ENCODE data around the gene WNT1. TPM values are rescaled to one million over a fixed set of nuclear protein-coding genes. Genes with fewer than 3 reads are reported as not detected.

The WNT1 gene
- not detected for total RNA-seq

DNA sequence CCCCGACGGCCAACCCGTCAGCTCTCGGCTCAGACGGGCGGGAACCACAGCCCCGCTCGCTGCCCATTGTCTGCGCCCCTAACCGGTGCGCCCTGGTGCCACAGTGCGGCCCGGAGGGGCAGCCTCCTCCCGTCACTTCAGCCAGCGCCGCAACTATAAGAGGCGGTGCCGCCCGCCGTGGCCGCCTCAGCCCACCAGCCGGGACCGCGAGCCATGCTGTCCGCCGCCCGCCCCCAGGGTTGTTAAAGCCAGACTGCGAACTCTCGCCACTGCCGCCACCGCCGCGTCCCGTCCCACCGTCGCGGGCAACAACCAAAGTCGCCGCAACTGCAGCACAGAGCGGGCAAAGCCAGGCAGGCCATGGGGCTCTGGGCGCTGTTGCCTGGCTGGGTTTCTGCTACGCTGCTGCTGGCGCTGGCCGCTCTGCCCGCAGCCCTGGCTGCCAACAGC lies at the start of gene WNT1:
Gene WNT1 (plus strand): TSS at position 32 of the 450 bp plus-strand sequence. CDS start 329 bp downstream, at position 361.
- DNase-seq (ENCODE audit: low read depth in 2 of 3, low spot score in 2 of 3): no peak

GRCh38 chr12:48929551-48929950 lies 48.6 kb upstream of the WNT1 start:
- no peak for DNase-seq (ENCODE audit: low read depth in 2 of 3, low spot score in 2 of 3)

- DNase-seq (ENCODE audit: low read depth in 2 of 3, low spot score in 2 of 3): no peak
Observed at GRCh38 chr12:48930475-48930874, 47.6 kb upstream of the WNT1 start.

DNA sequence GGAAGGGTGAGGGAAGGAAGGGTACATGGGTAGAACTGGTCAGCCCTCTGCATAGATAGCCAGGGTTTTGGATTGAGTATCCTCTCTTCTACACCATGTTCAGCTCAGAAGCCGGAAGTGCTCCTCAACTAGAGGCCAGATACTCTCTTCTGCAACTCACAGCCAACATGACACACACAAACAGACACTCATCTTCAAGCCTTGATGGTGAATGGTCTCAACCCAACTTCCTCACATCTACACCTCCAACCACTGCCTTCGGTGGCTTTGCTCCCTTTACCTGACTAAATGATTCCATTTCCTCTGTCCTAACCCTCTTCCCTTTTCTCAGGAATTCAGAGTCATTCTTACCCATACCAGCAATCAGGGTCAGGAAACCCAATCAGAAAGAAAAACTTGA lies 45.2 kb upstream of the WNT1 start:
- DNase-seq (ENCODE audit: low read depth in 2 of 3, low spot score in 2 of 3): no peak

- DNase-seq (ENCODE audit: low read depth in 2 of 3, low spot score in 2 of 3): no peak
Observed at GRCh38 chr12:48933664-48934311, 44.3 kb upstream of the WNT1 start.

DNA sequence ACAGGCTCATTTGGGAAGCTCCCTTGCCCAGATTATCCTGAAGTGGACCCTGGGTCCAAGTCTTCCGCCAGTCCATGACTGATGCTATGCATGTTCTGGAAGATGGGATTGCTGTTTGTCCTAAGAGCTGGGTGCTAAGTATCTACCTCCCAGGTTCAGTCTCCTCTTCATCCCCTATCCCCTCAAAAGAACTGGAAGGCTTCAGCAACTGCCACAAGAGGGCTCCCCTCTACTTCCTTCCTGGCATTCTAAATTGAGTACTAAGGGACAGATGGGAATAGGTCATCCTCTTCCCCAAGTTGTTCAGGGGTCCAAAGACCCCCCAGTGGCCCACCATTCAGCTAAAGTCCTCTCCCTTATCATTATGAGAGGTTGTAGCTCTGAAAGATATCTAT lies 43.8 kb upstream of the WNT1 start:
- DNase-seq (ENCODE audit: low read depth in 2 of 3, low spot score in 2 of 3): peak in 1 of 3 donors; percentile 21

DNA sequence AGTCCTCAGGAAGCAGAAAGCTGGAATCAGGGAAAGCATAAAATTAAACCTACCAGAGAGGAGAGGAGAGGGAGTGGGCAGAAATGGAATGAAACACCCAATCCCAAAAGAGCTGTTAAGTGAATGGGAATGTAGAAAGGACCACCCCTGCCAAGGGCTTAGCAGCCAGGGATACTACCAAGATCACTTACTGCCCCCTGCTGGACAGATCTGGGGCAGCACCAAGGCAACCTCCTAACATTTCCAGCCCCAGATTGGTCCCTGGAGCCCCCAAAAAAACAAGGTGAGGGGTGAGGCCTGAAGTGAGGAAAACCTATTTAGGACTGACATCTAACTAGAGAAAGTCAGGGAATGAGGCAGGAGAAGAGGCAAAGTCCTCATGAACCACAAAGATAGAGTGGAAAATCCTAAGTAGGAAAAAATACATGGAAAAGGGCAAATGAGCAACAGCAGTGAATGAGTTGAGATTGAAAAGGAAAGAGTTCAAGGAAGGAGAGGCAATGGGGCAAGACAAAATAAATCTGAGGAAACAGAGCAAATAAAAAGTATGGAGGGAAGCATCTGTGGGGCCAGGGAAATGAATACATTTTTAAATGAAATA lies 41.6 kb upstream of the WNT1 start:
- peak in 2 of 3 donors; percentile 63 to 80 for DNase-seq (ENCODE audit: low read depth in 2 of 3, low spot score in 2 of 3)

DNA sequence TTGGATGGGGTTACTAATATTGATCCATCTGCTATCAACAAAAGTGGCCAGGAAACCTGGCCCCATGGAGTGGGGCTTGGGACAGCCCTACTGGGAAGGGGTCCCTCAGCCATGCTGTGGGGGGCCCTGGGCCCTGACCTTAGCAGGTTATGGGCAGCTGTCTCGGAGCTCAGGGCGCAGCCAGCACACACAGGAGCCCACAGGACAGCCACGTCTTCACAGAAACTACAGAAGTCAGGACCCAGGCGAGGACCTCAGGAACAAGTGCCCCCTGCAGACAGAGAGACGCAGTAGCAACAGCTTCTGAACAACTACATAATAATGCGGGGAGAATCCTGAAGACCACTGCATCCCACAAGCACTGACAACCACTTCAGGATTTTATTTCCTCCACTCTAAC lies 41.0 kb upstream of the WNT1 start:
- DNase-seq (ENCODE audit: low read depth in 2 of 3, low spot score in 2 of 3): no peak

DNA sequence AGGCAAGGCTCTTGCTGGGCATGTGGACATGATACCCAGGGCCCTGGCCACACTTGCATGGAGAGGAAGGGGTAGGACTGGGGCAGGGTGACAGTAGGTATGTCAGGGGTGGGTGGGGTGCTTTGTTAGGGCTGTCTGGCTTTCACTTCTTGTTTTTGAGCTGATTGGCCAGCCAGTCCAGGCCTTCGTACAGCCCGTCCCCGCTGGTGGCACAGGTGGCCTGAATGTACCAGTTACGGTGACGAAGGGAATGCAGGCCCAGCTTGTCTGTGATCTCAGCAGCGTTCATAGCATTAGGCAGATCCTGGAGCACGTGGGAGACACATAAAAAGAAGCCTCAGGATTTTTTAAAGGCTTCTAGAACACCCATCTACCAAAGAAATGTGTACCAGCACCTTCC lies 39.3 kb upstream of the WNT1 start:
- DNase-seq (ENCODE audit: low read depth in 2 of 3, low spot score in 2 of 3): no peak

- DNase-seq (ENCODE audit: low read depth in 2 of 3, low spot score in 2 of 3): peak in 2 of 3 donors; percentile 75 to 85
Observed at GRCh38 chr12:48940181-48940580, 37.9 kb upstream of the WNT1 start.

DNA sequence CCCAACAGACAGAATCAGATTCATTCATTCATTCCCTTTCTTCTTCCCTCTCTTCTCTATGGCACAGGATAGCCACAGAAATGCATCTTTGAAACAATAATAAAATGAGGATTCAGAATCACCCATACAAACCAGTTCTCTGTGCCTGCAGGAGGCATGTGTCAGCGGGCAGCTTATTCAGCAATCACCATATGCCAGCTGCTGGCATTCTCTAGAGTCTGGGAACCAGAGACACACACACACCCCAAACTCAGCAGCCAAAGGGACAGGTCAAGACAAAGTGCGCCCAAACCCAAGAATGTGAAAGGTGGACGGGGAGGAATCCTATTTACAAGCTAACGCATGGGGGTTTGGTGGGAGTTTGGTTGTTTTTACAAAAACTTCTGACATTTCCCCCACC lies 34.9 kb upstream of the WNT1 start:
- no peak for DNase-seq (ENCODE audit: low read depth in 2 of 3, low spot score in 2 of 3)

GRCh38 chr12:48946205-48946604 lies 31.9 kb upstream of the WNT1 start:
- DNase-seq (ENCODE audit: low read depth in 2 of 3, low spot score in 2 of 3): no peak

- DNase-seq (ENCODE audit: low read depth in 2 of 3, low spot score in 2 of 3): no peak
Observed at GRCh38 chr12:48946943-48947342, 31.2 kb upstream of the WNT1 start.

- DNase-seq (ENCODE audit: low read depth in 2 of 3, low spot score in 2 of 3): no peak
Observed at GRCh38 chr12:48947727-48948126, 30.4 kb upstream of the WNT1 start.

DNA sequence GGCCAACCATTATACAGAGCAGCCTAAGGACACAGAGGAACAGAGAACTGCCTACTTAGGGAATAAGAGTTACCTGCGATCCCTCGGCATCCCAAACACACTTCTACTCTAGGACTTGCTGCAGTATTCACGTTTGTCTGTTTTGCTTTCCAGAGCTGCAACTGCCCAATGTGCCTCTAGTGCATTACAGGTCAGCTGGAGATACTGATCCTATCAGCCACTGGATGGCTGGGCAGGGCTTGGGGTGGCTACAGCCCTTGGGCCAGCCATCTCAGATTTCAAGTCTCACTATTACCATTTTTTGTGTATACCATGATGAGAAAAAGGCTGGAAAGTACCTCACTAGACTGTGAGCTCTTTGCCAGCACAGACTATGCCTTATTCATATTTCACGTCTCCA lies 25.4 kb upstream of the WNT1 start:
- no peak for DNase-seq (ENCODE audit: low read depth in 2 of 3, low spot score in 2 of 3)

- DNase-seq (ENCODE audit: low read depth in 2 of 3, low spot score in 2 of 3): no peak
Observed at GRCh38 chr12:48954061-48954460, 24.1 kb upstream of the WNT1 start.

GRCh38 chr12:48954841-48955501 lies 23.2 kb upstream of the WNT1 start:
- peak in 1 of 3 donors; percentile 81 for DNase-seq (ENCODE audit: low read depth in 2 of 3, low spot score in 2 of 3)

- DNase-seq (ENCODE audit: low read depth in 2 of 3, low spot score in 2 of 3): peak in 2 of 3 donors; percentile 70 to 78
Observed at GRCh38 chr12:48956279-48957140, 21.6 kb upstream of the WNT1 start.

DNA sequence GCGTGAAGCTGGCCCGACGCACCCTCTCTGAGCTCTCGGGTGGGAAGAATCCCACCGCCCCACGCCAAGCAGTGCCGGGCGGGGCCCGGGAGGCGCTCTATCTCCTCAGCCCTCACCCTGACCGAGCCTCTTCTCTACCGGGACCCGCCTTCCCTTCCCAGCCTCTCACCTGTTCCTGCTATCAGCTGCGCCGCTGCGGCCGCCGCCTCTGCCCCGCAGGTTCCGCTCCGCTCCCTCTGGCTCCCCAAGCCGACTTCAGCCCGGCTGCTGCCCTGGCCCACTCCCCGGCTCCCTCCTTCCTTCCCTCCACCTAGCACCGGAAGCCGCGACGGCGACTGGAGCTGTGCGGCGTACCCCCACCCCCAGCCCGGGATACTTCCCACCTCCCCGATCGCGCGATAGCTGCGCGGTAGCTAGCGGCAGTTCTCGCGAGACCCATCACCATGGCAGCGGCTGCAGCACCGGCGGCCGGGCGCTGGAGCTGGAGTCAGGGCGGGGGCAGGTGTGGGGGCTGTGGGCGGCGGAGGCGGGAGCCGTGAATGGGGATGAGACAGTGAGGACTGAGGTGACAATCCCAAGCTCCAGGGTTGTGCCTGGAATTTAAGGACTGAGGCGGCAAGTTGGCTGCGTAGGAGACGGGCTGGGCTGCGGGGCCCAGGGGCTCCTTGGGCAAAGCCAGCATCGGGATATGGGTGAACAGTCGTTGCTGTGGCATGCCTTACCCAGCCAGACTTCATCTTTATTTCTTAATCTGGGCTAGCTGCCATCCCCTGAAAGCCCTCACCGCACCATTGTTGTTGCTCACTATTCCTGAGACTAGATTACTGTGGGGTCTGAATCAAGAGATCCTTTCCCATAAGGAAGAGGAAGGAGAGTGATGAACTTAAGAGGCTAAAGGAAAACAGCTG lies 20.7 kb upstream of the WNT1 start, which contains the start of gene ARF3:
Gene ARF3 (minus strand): TSS at position 347 of the 908 bp plus-strand sequence. CDS start 16,392 bp downstream, outside the sequence.
- DNase-seq (ENCODE audit: low read depth in 2 of 3, low spot score in 2 of 3): peak; percentile 81 to 93 (median 93)

DNA sequence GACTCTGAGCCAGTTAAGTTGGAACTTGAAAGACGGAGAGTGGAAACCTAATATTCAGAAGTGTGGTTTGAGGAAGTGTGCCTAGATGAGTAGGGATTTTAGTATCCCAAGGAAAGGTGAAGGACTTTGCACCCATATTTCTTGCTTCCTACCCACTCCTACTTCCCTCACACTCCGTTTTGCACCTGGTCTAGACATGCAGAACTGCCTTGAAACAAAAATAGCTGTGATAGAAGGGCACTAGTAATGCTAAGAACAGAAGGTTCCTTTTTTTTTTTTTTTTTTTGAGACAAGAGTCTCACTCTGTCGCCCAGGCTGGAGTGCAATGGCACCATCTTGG lies 20.1 kb upstream of the WNT1 start:
- no peak for DNase-seq (ENCODE audit: low read depth in 2 of 3, low spot score in 2 of 3)
